WTC11 (cell line): ENCODE data around the gene CFAP299. TPM values are rescaled to one million over a fixed set of nuclear protein-coding genes. Genes with fewer than 3 reads are reported as not detected.

Experiments used
- ATAC-seq: fragments of 200-7000 bp; cut with Tn5 transposase; 2 replicates; pipeline ENCODE4 v1.10.0; 2021; ENCODE audit warnings: mild to moderate bottlenecking, moderate library complexity
- CTCF ChIA-PET: fragments of 300-600 bp; sonication (Branson Sonifier 250); formaldehyde crosslinking; loops from one replicate; lab custom pipeline; 2021; ENCODE audit warnings: antibody characterized with exemption; lab: Charles Lee
- POLR2A ChIA-PET: fragments of 350-600 bp; sonication (Branson Sonifier 250); formaldehyde crosslinking; loops from one replicate; lab custom pipeline; 2021; ENCODE audit warnings: antibody characterized with exemption; lab: Charles Lee
- DNase-seq: peaks from one replicate; pipeline ENCODE4 v3.0.0; 2021; ENCODE audit warnings: low spot score
- H3K27ac Mint-ChIP-seq: 2 replicates; pipeline ENCODE4 v1.8.0; 2021; ENCODE audit warnings: mixed read lengths
- H3K27me3 Mint-ChIP-seq: 2 replicates; pipeline ENCODE4 v1.8.0; 2021; ENCODE audit warnings: low read depth, mild to moderate bottlenecking, moderate library complexity, mixed read lengths
- H3K36me3 Mint-ChIP-seq: 2 replicates; pipeline ENCODE4 v1.8.0; 2021; ENCODE audit warnings: mixed read lengths
- H3K4me1 Mint-ChIP-seq: 2 replicates; pipeline ENCODE4 v1.8.0; 2022; ENCODE audit warnings: mixed read lengths
- H3K4me3 Mint-ChIP-seq: 2 replicates; pipeline ENCODE4 v1.8.0; 2021; ENCODE audit warnings: mild to moderate bottlenecking, moderate library complexity, mixed read lengths
- H3K9me3 Mint-ChIP-seq: 2 replicates; pipeline ENCODE4 v1.8.0; 2021; ENCODE audit warnings: mixed read lengths
- CREM ChIP-seq: sonication (generic); formaldehyde crosslinking; IDR thresholded peaks from 2 replicates; pipeline ENCODE4 v1.8.1; 2022; ENCODE audit warnings: mild to moderate bottlenecking, missing genetic modification reagents, moderate library complexity
- EMX1 ChIP-seq: fragments of 250-450 bp; sonication (Bioruptor Pico); IDR thresholded peaks from 2 replicates; pipeline ENCODE4 v1.8.0; 2021; ENCODE audit warnings: mild to moderate bottlenecking
- ESRRA ChIP-seq: sonication (generic); formaldehyde crosslinking; IDR thresholded peaks from 2 replicates; pipeline ENCODE4 v1.8.1; 2022; ENCODE audit warnings: mild to moderate bottlenecking, missing genetic modification reagents, borderline replicate concordance
- FOXJ3 ChIP-seq: sonication (generic); formaldehyde crosslinking; IDR thresholded peaks from 2 replicates; pipeline ENCODE4 v1.9.0; 2021; ENCODE audit warnings: missing genetic modification reagents, mild to moderate bottlenecking, borderline replicate concordance
- FOXP1 ChIP-seq: sonication (generic); formaldehyde crosslinking; IDR thresholded peaks from 2 replicates; pipeline ENCODE4 v1.8.0; 2022; ENCODE audit warnings: missing genetic modification reagents, mild to moderate bottlenecking, moderate library complexity, borderline replicate concordance
- IRF2 ChIP-seq: sonication (generic); formaldehyde crosslinking; IDR thresholded peaks from 2 replicates; pipeline ENCODE4 v1.8.0; 2022; ENCODE audit warnings: low read depth, missing genetic modification reagents, borderline replicate concordance
- PRRX2 ChIP-seq: fragments of 250-450 bp; sonication (Bioruptor Pico); IDR thresholded peaks from 2 replicates; pipeline ENCODE4 v1.8.0; 2021; ENCODE audit warnings: mild to moderate bottlenecking
- SOX15 ChIP-seq: fragments of 250-450 bp; sonication (Bioruptor Pico); IDR thresholded peaks from 2 replicates; pipeline ENCODE4 v1.9.0; 2021; ENCODE audit warnings: mild to moderate bottlenecking
- TP53 ChIP-seq: sonication (generic); formaldehyde crosslinking; IDR thresholded peaks from 2 replicates; pipeline ENCODE4 v1.8.1; 2023; ENCODE audit warnings: mild to moderate bottlenecking, missing genetic modification reagents
- ZNF671 ChIP-seq: fragments of 250-450 bp; sonication (Bioruptor Pico); IDR thresholded peaks from 2 replicates; pipeline ENCODE4 v1.8.0; 2021; ENCODE audit warnings: mild to moderate bottlenecking
- total RNA-seq: library from RNA; stranded (reverse); gene quantifications from 3 replicates; pipeline ENCODE4 v1.2.3, GENCODE V29; 2021
- TF ChIP-seq, protein P1 (sequence below): fragments of 250-450 bp; sonication (Bioruptor Pico); IDR thresholded peaks from 2 replicates; pipeline ENCODE4 v2.1.2; 2022; ENCODE audit warnings: mild to moderate bottlenecking, moderate library complexity
- TF ChIP-seq, protein P2 (sequence below): sonication (generic); formaldehyde crosslinking; IDR thresholded peaks from 2 replicates; pipeline ENCODE4 v1.8.0; 2022; ENCODE audit warnings: mild to moderate bottlenecking, missing genetic modification reagents
- TF ChIP-seq, protein P3 (sequence below): fragments of 250-450 bp; sonication (Bioruptor Pico); IDR thresholded peaks from 2 replicates; pipeline ENCODE4 v1.9.0; 2021; ENCODE audit warnings: mild to moderate bottlenecking
- TF ChIP-seq, protein P4 (sequence below): sonication (generic); formaldehyde crosslinking; IDR thresholded peaks from 2 replicates; pipeline ENCODE4 v1.8.1; 2023; ENCODE audit warnings: mild to moderate bottlenecking, missing genetic modification reagents, borderline replicate concordance
- TF ChIP-seq, protein P5 (sequence below): fragments of 250-450 bp; sonication (Bioruptor Pico); IDR thresholded peaks from 2 replicates; pipeline ENCODE4 v1.9.0; 2021; ENCODE audit warnings: mild to moderate bottlenecking
- TF ChIP-seq, protein P6 (sequence below): sonication (generic); formaldehyde crosslinking; IDR thresholded peaks from 2 replicates; pipeline ENCODE4 v1.8.1; 2022; ENCODE audit warnings: low read depth, missing genetic modification reagents, borderline replicate concordance

Gene CFAP299
- total RNA-seq, 1 experiment from 2014 or later, result not detected

DNA sequence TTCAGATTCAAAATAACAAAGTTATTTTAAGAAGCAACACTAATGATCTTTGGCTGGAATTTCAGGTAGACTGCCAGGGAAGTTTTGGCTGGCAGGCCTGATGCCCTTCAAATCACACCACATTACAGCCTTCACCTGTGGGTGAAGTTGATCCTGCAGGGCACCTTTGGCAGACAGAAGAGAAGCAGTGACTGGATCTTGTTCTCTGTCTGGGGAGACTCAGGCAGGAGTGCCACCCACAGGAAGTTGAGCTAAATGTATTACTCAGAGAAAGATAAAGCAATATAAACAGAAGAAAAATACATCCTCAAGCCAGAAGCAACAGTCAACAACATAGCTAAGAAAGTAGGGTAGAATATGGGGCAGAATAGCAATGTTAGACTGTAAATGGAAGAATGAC, 12.8 kb upstream of the CFAP299 start (continued):
- TF ChIP-seq, protein P1, sequence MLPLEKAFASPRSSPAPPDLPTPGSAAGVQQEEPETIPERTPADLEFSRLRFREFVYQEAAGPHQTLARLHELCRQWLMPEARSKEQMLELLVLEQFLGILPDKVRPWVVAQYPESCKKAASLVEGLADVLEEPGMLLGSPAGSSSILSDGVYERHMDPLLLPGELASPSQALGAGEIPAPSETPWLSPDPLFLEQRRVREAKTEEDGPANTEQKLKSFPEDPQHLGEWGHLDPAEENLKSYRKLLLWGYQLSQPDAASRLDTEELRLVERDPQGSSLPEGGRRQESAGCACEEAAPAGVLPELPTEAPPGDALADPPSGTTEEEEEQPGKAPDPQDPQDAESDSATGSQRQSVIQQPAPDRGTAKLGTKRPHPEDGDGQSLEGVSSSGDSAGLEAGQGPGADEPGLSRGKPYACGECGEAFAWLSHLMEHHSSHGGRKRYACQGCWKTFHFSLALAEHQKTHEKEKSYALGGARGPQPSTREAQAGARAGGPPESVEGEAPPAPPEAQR, result no peak
- TF ChIP-seq, protein P2, sequence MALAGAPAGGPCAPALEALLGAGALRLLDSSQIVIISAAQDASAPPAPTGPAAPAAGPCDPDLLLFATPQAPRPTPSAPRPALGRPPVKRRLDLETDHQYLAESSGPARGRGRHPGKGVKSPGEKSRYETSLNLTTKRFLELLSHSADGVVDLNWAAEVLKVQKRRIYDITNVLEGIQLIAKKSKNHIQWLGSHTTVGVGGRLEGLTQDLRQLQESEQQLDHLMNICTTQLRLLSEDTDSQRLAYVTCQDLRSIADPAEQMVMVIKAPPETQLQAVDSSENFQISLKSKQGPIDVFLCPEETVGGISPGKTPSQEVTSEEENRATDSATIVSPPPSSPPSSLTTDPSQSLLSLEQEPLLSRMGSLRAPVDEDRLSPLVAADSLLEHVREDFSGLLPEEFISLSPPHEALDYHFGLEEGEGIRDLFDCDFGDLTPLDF (CRISPR knock-in tag), result no peak
- TF ChIP-seq, protein P3, sequence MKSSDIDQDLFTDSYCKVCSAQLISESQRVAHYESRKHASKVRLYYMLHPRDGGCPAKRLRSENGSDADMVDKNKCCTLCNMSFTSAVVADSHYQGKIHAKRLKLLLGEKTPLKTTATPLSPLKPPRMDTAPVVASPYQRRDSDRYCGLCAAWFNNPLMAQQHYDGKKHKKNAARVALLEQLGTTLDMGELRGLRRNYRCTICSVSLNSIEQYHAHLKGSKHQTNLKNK (CRISPR knock-in tag), result no peak
- TF ChIP-seq, protein P4, sequence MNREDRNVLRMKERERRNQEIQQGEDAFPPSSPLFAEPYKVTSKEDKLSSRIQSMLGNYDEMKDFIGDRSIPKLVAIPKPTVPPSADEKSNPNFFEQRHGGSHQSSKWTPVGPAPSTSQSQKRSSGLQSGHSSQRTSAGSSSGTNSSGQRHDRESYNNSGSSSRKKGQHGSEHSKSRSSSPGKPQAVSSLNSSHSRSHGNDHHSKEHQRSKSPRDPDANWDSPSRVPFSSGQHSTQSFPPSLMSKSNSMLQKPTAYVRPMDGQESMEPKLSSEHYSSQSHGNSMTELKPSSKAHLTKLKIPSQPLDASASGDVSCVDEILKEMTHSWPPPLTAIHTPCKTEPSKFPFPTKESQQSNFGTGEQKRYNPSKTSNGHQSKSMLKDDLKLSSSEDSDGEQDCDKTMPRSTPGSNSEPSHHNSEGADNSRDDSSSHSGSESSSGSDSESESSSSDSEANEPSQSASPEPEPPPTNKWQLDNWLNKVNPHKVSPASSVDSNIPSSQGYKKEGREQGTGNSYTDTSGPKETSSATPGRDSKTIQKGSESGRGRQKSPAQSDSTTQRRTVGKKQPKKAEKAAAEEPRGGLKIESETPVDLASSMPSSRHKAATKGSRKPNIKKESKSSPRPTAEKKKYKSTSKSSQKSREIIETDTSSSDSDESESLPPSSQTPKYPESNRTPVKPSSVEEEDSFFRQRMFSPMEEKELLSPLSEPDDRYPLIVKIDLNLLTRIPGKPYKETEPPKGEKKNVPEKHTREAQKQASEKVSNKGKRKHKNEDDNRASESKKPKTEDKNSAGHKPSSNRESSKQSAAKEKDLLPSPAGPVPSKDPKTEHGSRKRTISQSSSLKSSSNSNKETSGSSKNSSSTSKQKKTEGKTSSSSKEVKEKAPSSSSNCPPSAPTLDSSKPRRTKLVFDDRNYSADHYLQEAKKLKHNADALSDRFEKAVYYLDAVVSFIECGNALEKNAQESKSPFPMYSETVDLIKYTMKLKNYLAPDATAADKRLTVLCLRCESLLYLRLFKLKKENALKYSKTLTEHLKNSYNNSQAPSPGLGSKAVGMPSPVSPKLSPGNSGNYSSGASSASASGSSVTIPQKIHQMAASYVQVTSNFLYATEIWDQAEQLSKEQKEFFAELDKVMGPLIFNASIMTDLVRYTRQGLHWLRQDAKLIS, result no peak
- TF ChIP-seq CREM, result no peak
- TF ChIP-seq, protein P5, sequence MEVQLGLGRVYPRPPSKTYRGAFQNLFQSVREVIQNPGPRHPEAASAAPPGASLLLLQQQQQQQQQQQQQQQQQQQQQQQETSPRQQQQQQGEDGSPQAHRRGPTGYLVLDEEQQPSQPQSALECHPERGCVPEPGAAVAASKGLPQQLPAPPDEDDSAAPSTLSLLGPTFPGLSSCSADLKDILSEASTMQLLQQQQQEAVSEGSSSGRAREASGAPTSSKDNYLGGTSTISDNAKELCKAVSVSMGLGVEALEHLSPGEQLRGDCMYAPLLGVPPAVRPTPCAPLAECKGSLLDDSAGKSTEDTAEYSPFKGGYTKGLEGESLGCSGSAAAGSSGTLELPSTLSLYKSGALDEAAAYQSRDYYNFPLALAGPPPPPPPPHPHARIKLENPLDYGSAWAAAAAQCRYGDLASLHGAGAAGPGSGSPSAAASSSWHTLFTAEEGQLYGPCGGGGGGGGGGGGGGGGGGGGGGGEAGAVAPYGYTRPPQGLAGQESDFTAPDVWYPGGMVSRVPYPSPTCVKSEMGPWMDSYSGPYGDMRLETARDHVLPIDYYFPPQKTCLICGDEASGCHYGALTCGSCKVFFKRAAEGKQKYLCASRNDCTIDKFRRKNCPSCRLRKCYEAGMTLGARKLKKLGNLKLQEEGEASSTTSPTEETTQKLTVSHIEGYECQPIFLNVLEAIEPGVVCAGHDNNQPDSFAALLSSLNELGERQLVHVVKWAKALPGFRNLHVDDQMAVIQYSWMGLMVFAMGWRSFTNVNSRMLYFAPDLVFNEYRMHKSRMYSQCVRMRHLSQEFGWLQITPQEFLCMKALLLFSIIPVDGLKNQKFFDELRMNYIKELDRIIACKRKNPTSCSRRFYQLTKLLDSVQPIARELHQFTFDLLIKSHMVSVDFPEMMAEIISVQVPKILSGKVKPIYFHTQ (CRISPR knock-in tag), result no peak
- no peak for TF ChIP-seq FOXP1 (CRISPR knock-in tag)
- no peak for TF ChIP-seq ZNF671 (CRISPR knock-in tag)
- no peak for TF ChIP-seq EMX1 (CRISPR knock-in tag)
- TF ChIP-seq IRF2 (CRISPR knock-in tag), result no peak

DNA sequence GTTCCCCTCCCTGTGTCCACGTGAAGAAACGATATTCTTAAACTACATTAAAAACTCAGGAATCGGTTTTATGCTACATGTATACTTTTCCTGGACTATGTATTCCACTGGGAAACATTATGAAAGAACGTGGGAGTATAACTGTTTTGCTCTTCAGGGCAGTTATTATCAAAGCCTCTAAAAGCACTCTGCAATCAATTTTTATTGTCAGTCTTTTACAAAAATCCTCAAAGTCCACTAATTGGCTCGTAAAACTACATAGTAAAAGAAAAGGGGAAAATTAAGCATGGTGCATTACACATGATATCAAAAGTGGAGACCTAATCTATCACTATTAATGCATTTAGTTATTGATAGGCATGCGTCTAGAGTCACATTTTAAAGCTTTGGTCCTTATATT, 11.4 kb upstream of the CFAP299 start:
- no peaks in the 10 kb centered on the region for H3K4me1 Mint-ChIP-seq
- H3K27ac Mint-ChIP-seq, result no peak overlapping the region
- no peak overlapping the region for H3K4me3 Mint-ChIP-seq
- DNase-seq (no peak), ATAC-seq (no peak)
- H3K9me3 Mint-ChIP-seq, result no peaks in the 10 kb centered on the region
- CTCF ChIA-PET, result no interaction called here
- TF ChIP-seq SOX15 (CRISPR knock-in tag) (no peak), ESRRA (CRISPR knock-in tag) (no peak), FOXJ3 (CRISPR knock-in tag) (no peak), EMX1 (CRISPR knock-in tag) (no peak), TP53 (CRISPR knock-in tag) (no peak), PRRX2 (CRISPR knock-in tag) (no peak)
- TF ChIP-seq, protein P5 (CRISPR knock-in tag), result no peak
- TF ChIP-seq, protein P6, sequence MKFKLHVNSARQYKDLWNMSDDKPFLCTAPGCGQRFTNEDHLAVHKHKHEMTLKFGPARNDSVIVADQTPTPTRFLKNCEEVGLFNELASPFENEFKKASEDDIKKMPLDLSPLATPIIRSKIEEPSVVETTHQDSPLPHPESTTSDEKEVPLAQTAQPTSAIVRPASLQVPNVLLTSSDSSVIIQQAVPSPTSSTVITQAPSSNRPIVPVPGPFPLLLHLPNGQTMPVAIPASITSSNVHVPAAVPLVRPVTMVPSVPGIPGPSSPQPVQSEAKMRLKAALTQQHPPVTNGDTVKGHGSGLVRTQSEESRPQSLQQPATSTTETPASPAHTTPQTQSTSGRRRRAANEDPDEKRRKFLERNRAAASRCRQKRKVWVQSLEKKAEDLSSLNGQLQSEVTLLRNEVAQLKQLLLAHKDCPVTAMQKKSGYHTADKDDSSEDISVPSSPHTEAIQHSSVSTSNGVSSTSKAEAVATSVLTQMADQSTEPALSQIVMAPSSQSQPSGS (CRISPR knock-in tag), result no peak
- TF ChIP-seq, protein P3 (CRISPR knock-in tag), result no peak
- H3K27me3 Mint-ChIP-seq, result no peaks in the 10 kb centered on the region
- POLR2A ChIA-PET, result no interaction called here
- H3K36me3 Mint-ChIP-seq, result no peaks in the 10 kb centered on the region
